Fibroblast of the conjunctiva (primary cell): Measurements from ENCODE around the gene FOXL2NB.

Experiments
- DNase-seq: peaks from one replicate; pipeline ENCODE4 v3.0.0-alpha.2; 2010; ENCODE audit warnings: low read depth

The FOXL2NB gene

GRCh38 chr3:138933068-138933668 is 13.8 kb upstream of the FOXL2NB start:
- no peak for DNase-seq

- no peak for DNase-seq
These were observed 12.9 kb upstream of the FOXL2NB start for GRCh38 chr3:138933981-138934691.

GRCh38 chr3:138935505-138935862 is 11.5 kb upstream of the FOXL2NB start:
- no peak for DNase-seq

GRCh38 chr3:138935863-138936740 is 10.9 kb upstream of the FOXL2NB start:
- DNase-seq, result peak; percentile 68

- DNase-seq, result no peak
These were observed 10.0 kb upstream of the FOXL2NB start for GRCh38 chr3:138936741-138937689.

GRCh38 chr3:138937690-138938055 is 9.3 kb upstream of the FOXL2NB start:
- no peak for DNase-seq

GRCh38 chr3:138938056-138938876 is 8.8 kb upstream of the FOXL2NB start:
- DNase-seq, result no peak

- DNase-seq, result no peak
These were observed 8.0 kb upstream of the FOXL2NB start for GRCh38 chr3:138938877-138939560.

GRCh38 chr3:138939561-138940241 is 7.3 kb upstream of the FOXL2NB start:
- no peak for DNase-seq

GRCh38 chr3:138940446-138940845 is 6.6 kb upstream of the FOXL2NB start:
- DNase-seq, result no peak

GRCh38 chr3:138941259-138941885 is 5.6 kb upstream of the FOXL2NB start:
- DNase-seq, result peak; percentile 74

- no peak for DNase-seq
These were observed 4.7 kb upstream of the FOXL2NB start for GRCh38 chr3:138942271-138942670.

- no peak for DNase-seq
These were observed 4.0 kb upstream of the FOXL2NB start for GRCh38 chr3:138942861-138943623.

GRCh38 chr3:138943724-138944653 is 3.0 kb upstream of the FOXL2NB start:
- no peak for DNase-seq

GRCh38 chr3:138944654-138944928 is 2.4 kb upstream of the FOXL2NB start:
- DNase-seq, result no peak

- no peak for DNase-seq
These were observed 1.9 kb upstream of the FOXL2NB start for GRCh38 chr3:138944929-138945708.
